SK-N-MC (cell line): Measurements from ENCODE around the gene RCAN2.

Source experiments
- DNase-seq: peaks from one replicate; pipeline ENCODE4 v3.0.0-alpha.2; 2011; ENCODE audit warnings: low read depth, low spot score
- H3K27ac ChIP-seq: fragments of 200-600 bp; sonication (generic); 2 replicates; pipeline ENCODE4 v1.5.1; 2016; ENCODE audit warnings: mixed run types
- H3K36me3 ChIP-seq: fragments of 200-600 bp; sonication (generic); 2 replicates; pipeline ENCODE4 v1.6.1; 2017; ENCODE audit warnings: antibody characterized with exemption, low read length, mixed read lengths; ENCODE audit not compliant: insufficient read depth
- H3K4me3 ChIP-seq: fragments of 200-600 bp; sonication (generic); 2 replicates; pipeline ENCODE4 v1.5.1; 2016
- H3K9ac ChIP-seq: fragments of 200-600 bp; sonication (generic); 2 replicates; pipeline ENCODE4 v1.8.0; 2017; ENCODE audit warnings: mixed run types, mixed read lengths; ENCODE audit not compliant: insufficient read length
- H3K9me3 ChIP-seq: fragments of 200-600 bp; sonication (generic); 2 replicates; pipeline ENCODE4 v1.6.1; 2017; ENCODE audit warnings: low read depth, mild to moderate bottlenecking, antibody characterized with exemption, low read length, moderate library complexity, mixed read lengths
- EZH2 ChIP-seq: fragments of 200-600 bp; sonication (generic); IDR thresholded peaks from one replicate; pipeline ENCODE4 v1.6.1; 2017; ENCODE audit warnings: antibody characterized with exemption
- FOXP2 ChIP-seq: optimal IDR thresholded peaks from 2 replicates; pipeline ENCODE3; 2011; ENCODE audit warnings: mild to moderate bottlenecking, moderate library complexity; ENCODE audit not compliant: insufficient read depth; ENCODE audit errors: extremely low read length, control extremely low read depth
- POLR2AphosphoS5 ChIP-seq: IDR thresholded peaks from 2 replicates; pipeline ENCODE4 v1.6.1; 2012; ENCODE audit warnings: mild to moderate bottlenecking, low read depth, low read length, borderline replicate concordance

RCAN2 gene

DNA sequence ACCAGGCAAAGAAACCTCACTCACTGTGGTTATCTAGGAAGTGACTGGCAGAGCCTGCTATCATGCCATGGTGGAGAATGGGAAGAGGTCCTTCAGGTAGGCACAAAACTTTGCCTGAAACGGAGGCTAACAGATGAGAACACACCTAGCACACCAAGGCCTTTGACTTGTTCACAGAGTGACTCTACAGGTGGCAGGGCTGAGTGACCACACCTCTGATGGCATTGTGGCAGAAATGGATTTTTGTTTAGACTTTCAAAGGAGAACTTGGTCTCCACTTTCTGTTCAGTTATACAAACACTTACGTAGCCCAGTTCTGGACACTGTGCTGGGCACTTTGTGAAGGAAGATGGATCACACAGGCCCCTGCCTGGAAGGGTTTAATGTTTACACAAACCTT is 204.2 kb downstream of the RCAN2 start:
- H3K9me3 ChIP-seq, result no peaks in the 10 kb centered on the region
- H3K36me3 ChIP-seq, result no peaks in the 10 kb centered on the region
- DNase-seq, result no peak
- no peak overlapping the region for H3K9ac ChIP-seq
- H3K4me3 ChIP-seq, result no peak overlapping the region
- TF ChIP-seq FOXP2 (no peak), EZH2 (no peak), POLR2AphosphoS5 (no peak)
- H3K27ac ChIP-seq, result no peak overlapping the region

DNA sequence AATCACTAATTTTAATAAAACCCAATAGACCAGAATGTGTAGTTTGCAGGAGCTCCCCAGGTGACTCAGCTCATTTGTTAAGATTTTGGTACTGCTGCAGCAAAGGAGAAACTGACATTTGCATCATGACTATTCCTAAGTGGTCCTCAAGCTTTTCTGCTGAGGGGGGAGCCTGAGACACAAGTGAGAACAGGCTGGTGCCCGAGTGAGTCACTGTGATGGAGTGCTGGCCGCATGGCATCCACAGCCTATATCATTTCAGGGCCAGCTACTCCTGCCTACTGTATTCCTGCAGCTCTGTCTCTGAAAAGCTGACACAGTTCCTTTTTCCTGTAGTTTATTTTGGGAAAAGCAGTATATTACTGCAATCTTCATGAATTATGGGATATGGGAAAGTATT is 206.8 kb downstream of the RCAN2 start:
- no peaks in the 10 kb centered on the region for H3K36me3 ChIP-seq
- H3K4me3 ChIP-seq, result no peak overlapping the region
- H3K9me3 ChIP-seq, result no peaks in the 10 kb centered on the region
- no peak for DNase-seq
- no peak overlapping the region for H3K9ac ChIP-seq
- TF ChIP-seq EZH2, result no peak
- no peak for TF ChIP-seq FOXP2
- TF ChIP-seq POLR2AphosphoS5, result no peak
- no peak overlapping the region for H3K27ac ChIP-seq

DNA sequence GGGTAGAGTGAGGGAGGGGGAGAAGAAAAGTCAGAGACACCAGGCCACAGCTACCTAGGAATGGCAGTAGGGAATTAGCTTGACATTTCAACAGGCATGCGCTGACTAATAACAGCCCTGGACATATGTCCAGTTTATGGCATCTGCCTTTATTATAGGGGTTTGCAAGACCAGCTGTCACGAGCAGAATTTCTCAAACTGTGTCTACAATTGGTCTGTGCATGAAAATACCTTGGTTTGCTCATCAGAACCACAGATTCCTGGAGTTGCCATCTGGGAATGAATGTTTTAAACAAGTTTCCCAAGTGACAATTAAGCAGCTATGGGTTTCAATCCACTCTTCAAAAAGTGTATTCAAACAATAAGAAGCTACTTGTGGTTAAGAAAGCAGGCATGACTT is 210.1 kb downstream of the RCAN2 start:
- H3K9me3 ChIP-seq, result no peaks in the 10 kb centered on the region
- no peak for DNase-seq
- no peak overlapping the region for H3K9ac ChIP-seq
- no peak overlapping the region for H3K4me3 ChIP-seq
- H3K36me3 ChIP-seq, result no peaks in the 10 kb centered on the region
- TF ChIP-seq POLR2AphosphoS5, result no peak
- TF ChIP-seq FOXP2, result no peak
- no peak for TF ChIP-seq EZH2
- H3K27ac ChIP-seq, result no peak overlapping the region

DNA sequence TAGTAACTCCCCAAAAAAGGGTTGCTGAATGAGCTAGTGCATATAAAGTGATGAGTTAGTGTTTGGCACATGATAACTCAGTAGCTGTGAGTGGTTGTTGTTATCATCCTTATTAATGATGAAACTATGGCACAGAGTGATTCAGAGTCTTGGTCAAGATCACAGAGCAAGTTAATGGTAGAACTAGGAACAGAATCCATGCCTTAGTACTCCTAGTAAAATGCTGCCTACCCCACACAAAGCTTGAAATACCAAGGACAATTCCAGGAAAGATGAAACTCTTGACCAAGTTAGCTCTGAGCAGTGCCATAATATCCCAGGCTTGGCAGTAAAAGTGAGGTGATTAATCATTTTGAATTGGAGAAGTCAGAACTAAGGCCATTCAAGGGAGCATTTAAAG is 211.4 kb downstream of the RCAN2 start:
- Histone ChIP-seq H3K4me3 (no peak overlapping the region), H3K27ac (no peak overlapping the region), H3K9me3 (no peaks in the 10 kb centered on the region), H3K36me3 (no peaks in the 10 kb centered on the region), H3K9ac (no peak overlapping the region)
- DNase-seq, result no peak
- TF ChIP-seq FOXP2 (no peak), EZH2 (no peak), POLR2AphosphoS5 (no peak)

DNA sequence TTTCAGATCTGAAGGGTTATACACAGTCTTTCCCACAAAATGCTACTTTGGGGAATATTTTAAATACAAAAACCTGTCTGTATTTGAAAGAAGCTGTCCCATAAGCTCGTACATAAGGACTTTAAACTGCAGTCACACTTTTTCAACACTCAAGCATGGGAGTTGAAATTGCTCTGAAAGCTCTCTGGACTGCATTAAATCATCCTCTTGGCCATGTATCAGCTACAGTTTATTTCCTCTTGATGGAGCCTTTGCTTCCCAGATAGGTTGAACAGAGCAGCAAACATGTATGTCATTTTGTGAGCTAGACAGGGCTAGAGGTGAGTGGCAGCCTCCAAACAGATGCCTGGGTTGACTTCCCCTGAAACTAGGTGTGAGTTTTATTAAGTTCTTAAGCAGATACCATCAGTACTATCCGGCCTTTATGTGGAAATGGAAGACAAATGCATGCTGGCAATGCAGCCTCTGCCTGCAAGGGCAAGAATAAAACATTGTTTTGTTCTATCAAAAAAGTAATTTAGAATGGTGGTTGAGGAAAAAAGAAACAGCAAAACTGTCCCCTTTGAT is 214.6 kb downstream of the RCAN2 start:
- Histone ChIP-seq H3K9me3 (no peaks in the 10 kb centered on the region), H3K9ac (no peak overlapping the region), H3K4me3 (no peak overlapping the region), H3K36me3 (no peaks in the 10 kb centered on the region), H3K27ac (no peak overlapping the region)
- DNase-seq, result no peak
- TF ChIP-seq POLR2AphosphoS5, result no peak
- no peak for TF ChIP-seq FOXP2
- no peak for TF ChIP-seq EZH2

DNA sequence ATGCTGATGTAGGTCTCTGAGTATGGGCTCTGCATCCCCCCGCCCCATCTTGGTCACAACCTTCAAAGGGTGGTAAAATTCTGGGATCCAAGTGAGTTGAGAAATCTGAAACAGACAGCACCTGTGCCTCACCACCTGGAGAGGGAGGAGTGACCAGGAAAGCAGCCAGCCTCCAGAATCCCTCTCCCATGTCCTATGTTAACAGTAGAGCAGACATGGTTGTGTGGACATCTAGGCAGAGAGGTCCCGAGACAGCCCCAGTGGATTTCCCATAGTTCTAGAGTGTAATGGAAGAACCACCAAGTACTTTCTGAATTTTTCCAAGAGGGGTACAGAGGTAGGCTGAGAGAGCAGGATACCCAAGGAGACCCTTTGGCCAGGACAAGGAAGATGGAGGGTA is 216.7 kb downstream of the RCAN2 start:
- TF ChIP-seq EZH2, result no peak
- no peak for TF ChIP-seq POLR2AphosphoS5
- no peak for TF ChIP-seq FOXP2
- no peak overlapping the region for H3K4me3 ChIP-seq
- no peak overlapping the region for H3K27ac ChIP-seq
- no peaks in the 10 kb centered on the region for H3K36me3 ChIP-seq
- no peaks in the 10 kb centered on the region for H3K9me3 ChIP-seq
- DNase-seq, result no peak
- H3K9ac ChIP-seq, result no peak overlapping the region

DNA sequence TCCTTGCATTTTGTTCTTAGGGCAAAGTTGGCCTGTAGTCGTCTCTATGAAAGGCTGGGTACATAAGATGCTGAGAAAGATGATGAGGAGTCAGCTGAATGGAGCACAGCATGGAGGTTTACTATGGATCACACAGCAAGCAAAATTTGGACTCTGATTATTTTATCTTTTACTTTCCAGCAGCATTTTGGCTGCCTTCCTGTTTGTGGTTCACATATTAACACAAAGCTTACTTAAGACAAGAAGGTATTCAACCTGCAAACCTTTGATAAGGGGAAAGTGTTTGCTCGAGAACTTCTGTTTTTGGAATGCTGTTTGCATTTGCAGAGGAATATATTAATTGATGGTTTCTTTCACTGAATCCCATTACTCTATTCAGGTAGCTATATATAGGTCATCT is 217.3 kb downstream of the RCAN2 start:
- no peak overlapping the region for H3K4me3 ChIP-seq
- no peaks in the 10 kb centered on the region for H3K9me3 ChIP-seq
- H3K36me3 ChIP-seq, result no peaks in the 10 kb centered on the region
- DNase-seq, result no peak
- no peak for TF ChIP-seq EZH2
- TF ChIP-seq POLR2AphosphoS5, result no peak
- no peak for TF ChIP-seq FOXP2
- no peak overlapping the region for H3K9ac ChIP-seq
- no peak overlapping the region for H3K27ac ChIP-seq

DNA sequence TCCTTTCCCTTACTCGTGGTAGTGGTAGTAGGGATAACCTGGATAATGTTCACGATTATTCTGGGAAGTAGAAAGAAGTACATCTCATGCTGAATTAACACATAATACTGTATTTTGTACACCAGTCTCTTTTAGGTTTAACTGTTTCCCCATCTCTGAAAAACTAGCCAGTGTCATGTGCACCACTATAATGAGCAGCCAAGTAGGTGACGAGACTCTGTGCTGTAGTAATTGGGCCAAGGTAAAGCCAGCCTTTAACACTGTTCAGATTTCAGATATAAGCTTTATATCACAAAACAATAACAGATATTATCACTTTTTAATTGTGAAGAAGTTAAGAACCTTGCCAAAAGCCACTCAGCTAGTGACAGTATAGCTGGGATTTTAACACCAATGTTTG is 219.5 kb downstream of the RCAN2 start:
- H3K36me3 ChIP-seq, result no peaks in the 10 kb centered on the region
- no peak overlapping the region for H3K9ac ChIP-seq
- no peak for DNase-seq
- TF ChIP-seq EZH2 (no peak), FOXP2 (no peak), POLR2AphosphoS5 (no peak)
- no peak overlapping the region for H3K4me3 ChIP-seq
- no peaks in the 10 kb centered on the region for H3K9me3 ChIP-seq
- no peak overlapping the region for H3K27ac ChIP-seq

DNA sequence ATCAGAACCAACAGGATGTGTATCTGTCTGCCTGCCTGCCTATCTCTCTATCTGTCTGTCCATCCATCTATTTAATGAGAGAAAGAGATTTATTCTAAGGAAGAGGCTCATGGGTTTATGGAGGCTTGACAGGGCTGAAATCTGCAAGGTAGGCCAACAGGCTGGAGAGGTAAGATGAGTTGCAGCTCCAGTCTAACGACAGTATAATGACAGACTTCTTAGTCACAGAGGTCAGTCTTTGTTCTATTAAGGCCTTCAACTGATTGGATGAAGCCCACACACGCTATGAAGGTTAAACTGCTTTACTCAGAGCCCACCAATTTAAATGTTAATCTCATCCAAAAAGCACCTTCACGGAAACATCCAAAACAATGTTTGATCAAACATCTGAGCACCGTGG is 220.1 kb downstream of the RCAN2 start:
- Histone ChIP-seq H3K36me3 (no peaks in the 10 kb centered on the region), H3K27ac (no peak overlapping the region), H3K9me3 (no peaks in the 10 kb centered on the region), H3K4me3 (no peak overlapping the region), H3K9ac (no peak overlapping the region)
- DNase-seq, result no peak
- no peak for TF ChIP-seq FOXP2
- no peak for TF ChIP-seq EZH2
- no peak for TF ChIP-seq POLR2AphosphoS5
